Stimulated activated CD4-positive, alpha-beta T cell treated with anti-CD3 and anti-CD28 coated beads, Interleukin-4, amount 100 ng/mL, for 24 hours (primary cell): Measurements from ENCODE around the gene STING1.
"Not testable (repeated sequence)": the region's sequence is repeated elsewhere in the genome, so short reads cannot be mapped to it uniquely, and the experiment has no call there.

Source experiments
- DNase-seq: peaks from one replicate; pipeline ENCODE4 v3.0.0-alpha.2; 2020

Gene STING1

GRCh38 chr5:139501381-139501780 is 18.8 kb upstream of the STING1 start:
- DNase-seq, result no peak

GRCh38 chr5:139495638-139496435 is 13.3 kb upstream of the STING1 start:
- DNase-seq, result no peak

GRCh38 chr5:139494832-139495231 is 12.3 kb upstream of the STING1 start:
- DNase-seq, result no peak

- DNase-seq, result no peak
These were observed 11.7 kb upstream of the STING1 start for GRCh38 chr5:139494256-139494655.

- DNase-seq, result no peak
These were observed 10.2 kb upstream of the STING1 start for GRCh38 chr5:139492700-139493192.

GRCh38 chr5:139488260-139488659 is 5.7 kb upstream of the STING1 start:
- DNase-seq, result no peak

GRCh38 chr5:139486201-139486600 is 3.6 kb upstream of the STING1 start:
- DNase-seq, result no peak

- not testable (repeated sequence) for DNase-seq
These were observed 291 bp upstream of the STING1 start for GRCh38 chr5:139482890-139483208.

- no peak for DNase-seq
These were observed 943 bp downstream of the STING1 start for GRCh38 chr5:139481580-139482049.

GRCh38 chr5:139481122-139481533 is 1.4 kb downstream of the STING1 start:
- DNase-seq, result peak; percentile 44

- not testable (repeated sequence) for DNase-seq
These were observed 2.8 kb downstream of the STING1 start for GRCh38 chr5:139479729-139480128.

- not testable (repeated sequence) for DNase-seq
These were observed 3.7 kb downstream of the STING1 start for GRCh38 chr5:139478657-139479423.

- no peak for DNase-seq
These were observed 6.5 kb downstream of the STING1 start for GRCh38 chr5:139475865-139476617.

- no peak for DNase-seq
These were observed 7.4 kb downstream of the STING1 start for GRCh38 chr5:139474890-139475791.

GRCh38 chr5:139473565-139473964 is 9.0 kb downstream of the STING1 start:
- no peak for DNase-seq

- DNase-seq, result no peak
These were observed 9.5 kb downstream of the STING1 start for GRCh38 chr5:139473105-139473504.

- no peak for DNase-seq
These were observed 10.1 kb downstream of the STING1 start for GRCh38 chr5:139472386-139473030.

GRCh38 chr5:139470821-139471300 is 11.7 kb downstream of the STING1 start, which contains the start of gene SMIM33:
Gene SMIM33, plus strand, starts transcription at chr5:139471004. Its CDS starts 118 bp downstream, at chr5:139471122.
- peak; percentile 46 for DNase-seq

GRCh38 chr5:139468421-139468931 is 14.1 kb downstream of the STING1 start:
- DNase-seq, result no peak

GRCh38 chr5:139462586-139463276 is 19.8 kb downstream of the STING1 start, which contains the start of gene ECSCR:
Gene ECSCR, minus strand, starts transcription at chr5:139462743. Its CDS starts 73 bp downstream, at chr5:139462670.
- DNase-seq, result no peak
